OCI-LY7 (cell line): ENCODE results near the gene UBN1.

Source experiments
- EZH2phosphoT487 ChIP-seq: fragments of 200-600 bp; sonication (generic); IDR thresholded peaks from 2 replicates; pipeline ENCODE4 v1.6.1; 2018; ENCODE audit warnings: low read depth, borderline replicate concordance, mild to moderate bottlenecking, mixed run types, antibody characterized with exemption, low read length, moderate library complexity, mixed read lengths
- TF ChIP-seq, protein P1 (sequence below): fragments of 200-600 bp; sonication (generic); conservative IDR thresholded peaks from 2 replicates; pipeline ENCODE4 v1.5.1; 2014; ENCODE audit warnings: mild to moderate bottlenecking, antibody characterized with exemption, low read length, moderate library complexity, mixed read lengths

DNA sequence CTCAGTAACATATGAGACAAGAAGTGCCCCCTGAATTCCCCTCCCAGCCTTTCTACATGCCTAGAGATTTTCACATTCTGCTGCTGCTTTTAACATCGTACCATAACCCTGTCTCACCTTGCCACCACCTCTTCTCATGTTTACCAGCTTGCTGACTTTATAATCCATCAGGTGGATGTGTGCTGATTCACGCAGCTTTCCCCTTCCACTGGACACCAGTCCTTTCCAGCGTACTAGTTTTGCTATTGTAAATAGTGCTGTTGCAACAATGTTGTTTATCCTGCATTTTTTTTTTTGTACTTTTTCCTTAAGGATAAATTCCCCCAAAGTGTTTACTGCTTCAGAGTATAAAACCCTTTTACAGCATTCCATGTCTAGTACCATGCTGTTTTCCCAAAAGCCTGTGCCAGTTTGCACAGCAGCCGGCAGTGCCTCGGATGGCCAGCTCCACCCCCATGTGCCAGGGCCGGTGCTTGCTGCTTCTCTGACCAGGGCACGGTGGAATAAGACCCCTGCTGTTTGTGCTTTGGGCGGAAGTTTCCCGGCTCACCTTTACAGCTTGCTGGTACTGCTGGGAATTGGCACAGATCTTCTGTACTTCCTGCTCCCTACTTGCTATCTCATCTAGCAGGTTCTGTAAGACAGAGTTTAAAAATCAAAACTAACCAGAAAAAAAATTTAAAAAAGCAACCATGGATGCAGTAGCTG is 41.3 kb downstream of the UBN1 start:
- TF ChIP-seq, protein P1, sequence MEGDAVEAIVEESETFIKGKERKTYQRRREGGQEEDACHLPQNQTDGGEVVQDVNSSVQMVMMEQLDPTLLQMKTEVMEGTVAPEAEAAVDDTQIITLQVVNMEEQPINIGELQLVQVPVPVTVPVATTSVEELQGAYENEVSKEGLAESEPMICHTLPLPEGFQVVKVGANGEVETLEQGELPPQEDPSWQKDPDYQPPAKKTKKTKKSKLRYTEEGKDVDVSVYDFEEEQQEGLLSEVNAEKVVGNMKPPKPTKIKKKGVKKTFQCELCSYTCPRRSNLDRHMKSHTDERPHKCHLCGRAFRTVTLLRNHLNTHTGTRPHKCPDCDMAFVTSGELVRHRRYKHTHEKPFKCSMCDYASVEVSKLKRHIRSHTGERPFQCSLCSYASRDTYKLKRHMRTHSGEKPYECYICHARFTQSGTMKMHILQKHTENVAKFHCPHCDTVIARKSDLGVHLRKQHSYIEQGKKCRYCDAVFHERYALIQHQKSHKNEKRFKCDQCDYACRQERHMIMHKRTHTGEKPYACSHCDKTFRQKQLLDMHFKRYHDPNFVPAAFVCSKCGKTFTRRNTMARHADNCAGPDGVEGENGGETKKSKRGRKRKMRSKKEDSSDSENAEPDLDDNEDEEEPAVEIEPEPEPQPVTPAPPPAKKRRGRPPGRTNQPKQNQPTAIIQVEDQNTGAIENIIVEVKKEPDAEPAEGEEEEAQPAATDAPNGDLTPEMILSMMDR = no peak
- no peak for TF ChIP-seq EZH2phosphoT487
